ENCODE measurements around the gene CRISPLD2.

Gene CRISPLD2

GRCh38 chr16:84933774-84934631, 114.2 kb downstream of the CRISPLD2 start:
- TF ChIP-seq EGR1 (IDR thresholded peaks at IDR 0.05): no peak
- TF ChIP-seq TCF12 (IDR thresholded peaks at IDR 0.05; ENCODE audit: low read depth): no peak
- TF ChIP-seq TAF1 (IDR thresholded peaks at IDR 0.05; ENCODE audit: low read depth): no peak

GRCh38 chr16:84937196-84938005, 117.6 kb downstream of the CRISPLD2 start:
- no peak for TF ChIP-seq NFIC (IDR thresholded peaks at IDR 0.05)
- TF ChIP-seq, protein P1, sequence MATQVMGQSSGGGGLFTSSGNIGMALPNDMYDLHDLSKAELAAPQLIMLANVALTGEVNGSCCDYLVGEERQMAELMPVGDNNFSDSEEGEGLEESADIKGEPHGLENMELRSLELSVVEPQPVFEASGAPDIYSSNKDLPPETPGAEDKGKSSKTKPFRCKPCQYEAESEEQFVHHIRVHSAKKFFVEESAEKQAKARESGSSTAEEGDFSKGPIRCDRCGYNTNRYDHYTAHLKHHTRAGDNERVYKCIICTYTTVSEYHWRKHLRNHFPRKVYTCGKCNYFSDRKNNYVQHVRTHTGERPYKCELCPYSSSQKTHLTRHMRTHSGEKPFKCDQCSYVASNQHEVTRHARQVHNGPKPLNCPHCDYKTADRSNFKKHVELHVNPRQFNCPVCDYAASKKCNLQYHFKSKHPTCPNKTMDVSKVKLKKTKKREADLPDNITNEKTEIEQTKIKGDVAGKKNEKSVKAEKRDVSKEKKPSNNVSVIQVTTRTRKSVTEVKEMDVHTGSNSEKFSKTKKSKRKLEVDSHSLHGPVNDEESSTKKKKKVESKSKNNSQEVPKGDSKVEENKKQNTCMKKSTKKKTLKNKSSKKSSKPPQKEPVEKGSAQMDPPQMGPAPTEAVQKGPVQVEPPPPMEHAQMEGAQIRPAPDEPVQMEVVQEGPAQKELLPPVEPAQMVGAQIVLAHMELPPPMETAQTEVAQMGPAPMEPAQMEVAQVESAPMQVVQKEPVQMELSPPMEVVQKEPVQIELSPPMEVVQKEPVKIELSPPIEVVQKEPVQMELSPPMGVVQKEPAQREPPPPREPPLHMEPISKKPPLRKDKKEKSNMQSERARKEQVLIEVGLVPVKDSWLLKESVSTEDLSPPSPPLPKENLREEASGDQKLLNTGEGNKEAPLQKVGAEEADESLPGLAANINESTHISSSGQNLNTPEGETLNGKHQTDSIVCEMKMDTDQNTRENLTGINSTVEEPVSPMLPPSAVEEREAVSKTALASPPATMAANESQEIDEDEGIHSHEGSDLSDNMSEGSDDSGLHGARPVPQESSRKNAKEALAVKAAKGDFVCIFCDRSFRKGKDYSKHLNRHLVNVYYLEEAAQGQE (IDR thresholded peaks at IDR 0.05; ENCODE audit: low read depth): no peak
- no peak for TF ChIP-seq YY1 (IDR thresholded peaks at IDR 0.05; ENCODE audit: low read depth)
- TF ChIP-seq TEAD4 (IDR thresholded peaks at IDR 0.05): no peak
- no peak for TF ChIP-seq FOXM1 (IDR thresholded peaks at IDR 0.05; ENCODE audit: borderline replicate concordance, low read depth)
- TF ChIP-seq TAF1 (IDR thresholded peaks at IDR 0.05; ENCODE audit: low read depth): no peak
- TF ChIP-seq MAX (IDR thresholded peaks at IDR 0.05): no peak

DNA sequence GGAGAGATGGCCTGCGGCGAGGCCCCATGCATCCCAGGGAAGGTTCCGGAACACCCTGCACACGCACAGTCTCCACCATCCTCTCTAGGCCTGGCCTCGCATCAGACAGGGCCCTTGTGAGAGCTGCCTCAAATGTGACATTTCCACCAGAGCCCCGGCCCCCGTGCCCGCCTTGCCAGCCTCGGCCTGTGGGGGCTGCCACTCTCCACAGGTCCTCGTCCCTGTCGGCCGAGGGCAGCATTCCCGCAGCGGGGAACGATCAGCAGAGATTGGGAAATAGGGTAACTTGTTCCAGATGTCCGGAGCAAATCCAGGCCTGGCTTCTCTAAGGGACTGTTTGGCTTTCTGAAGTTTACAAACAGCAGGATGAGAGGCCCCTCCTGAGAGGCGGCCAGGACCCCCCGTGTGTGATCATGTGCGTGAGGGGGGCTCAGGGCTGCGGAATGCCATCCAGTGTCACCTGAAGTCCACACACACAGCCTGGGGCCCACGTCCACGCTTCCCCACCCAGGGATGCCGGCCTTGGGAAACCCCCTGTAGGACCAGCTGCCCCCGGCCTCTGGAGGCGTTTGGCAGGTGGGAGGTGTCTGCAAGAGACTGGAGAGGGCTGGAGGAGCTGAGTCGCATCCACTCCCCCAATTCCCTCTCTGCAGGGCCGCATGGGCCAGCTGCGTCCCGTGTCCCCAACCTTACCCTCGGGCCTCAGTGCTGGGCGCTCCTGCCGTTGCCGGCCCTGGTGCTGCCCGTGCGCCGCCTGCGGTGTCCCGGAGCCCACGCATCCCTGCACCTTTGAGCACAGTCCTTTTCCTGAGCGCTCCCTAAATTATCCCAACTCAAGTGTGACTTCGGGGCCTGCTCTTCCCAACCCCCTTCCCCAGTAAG, 121.1 kb downstream of the CRISPLD2 start:
- TF ChIP-seq FOXM1 (IDR thresholded peaks at IDR 0.05; ENCODE audit: borderline replicate concordance, low read depth) (no peak), NFIC (IDR thresholded peaks at IDR 0.05) (no peak), TEAD4 (IDR thresholded peaks at IDR 0.05) (no peak), ZBTB7A (IDR thresholded peaks at IDR 0.05; ENCODE audit: low read depth) (no peak), TCF12 (IDR thresholded peaks at IDR 0.05; ENCODE audit: low read depth) (no peak), RAD21 (IDR thresholded peaks at IDR 0.05; ENCODE audit: low read depth) (no peak), USF1 (IDR thresholded peaks at IDR 0.05) (no peak), EP300 (IDR thresholded peaks at IDR 0.05; ENCODE audit: borderline replicate concordance) (no peak), CREB1 (IDR thresholded peaks at IDR 0.05; ENCODE audit: low read depth) (no peak)
- TF ChIP-seq, protein P1 (IDR thresholded peaks at IDR 0.05; ENCODE audit: low read depth): no peak

- TF ChIP-seq TAF1 (IDR thresholded peaks at IDR 0.05; ENCODE audit: low read depth): no peak
- no peak for TF ChIP-seq ZBTB7A (IDR thresholded peaks at IDR 0.05; ENCODE audit: low read depth)
- no peak for TF ChIP-seq FOXM1 (IDR thresholded peaks at IDR 0.05; ENCODE audit: borderline replicate concordance, low read depth)
- TF ChIP-seq EGR1 (IDR thresholded peaks at IDR 0.05): no peak
- TF ChIP-seq TCF12 (IDR thresholded peaks at IDR 0.05; ENCODE audit: low read depth): no peak
- no peak for TF ChIP-seq USF1 (IDR thresholded peaks at IDR 0.05)
- no peak for TF ChIP-seq RAD21 (IDR thresholded peaks at IDR 0.05; ENCODE audit: low read depth)
- TF ChIP-seq, protein P1 (IDR thresholded peaks at IDR 0.05; ENCODE audit: low read depth): no peak
- no peak for TF ChIP-seq EP300 (IDR thresholded peaks at IDR 0.05; ENCODE audit: borderline replicate concordance)
- no peak for TF ChIP-seq NFIC (IDR thresholded peaks at IDR 0.05)
- no peak for TF ChIP-seq CEBPB (IDR thresholded peaks at IDR 0.05)
- TF ChIP-seq CREB1 (IDR thresholded peaks at IDR 0.05; ENCODE audit: low read depth): no peak
- no peak for TF ChIP-seq MAX (IDR thresholded peaks at IDR 0.05)
- no peak for TF ChIP-seq YY1 (IDR thresholded peaks at IDR 0.05; ENCODE audit: low read depth)
- no peak for TF ChIP-seq TEAD4 (IDR thresholded peaks at IDR 0.05)
These were observed 122.1 kb downstream of the CRISPLD2 start for GRCh38 chr16:84941921-84942320.

Measured in Ishikawa (cell line).